Measurements from ENCODE around the gene SP2.
"Not testable (repeated sequence)": the region's sequence is repeated elsewhere in the genome, so short reads cannot be mapped to it uniquely, and the experiment has no call there.

SP2 gene

DNA sequence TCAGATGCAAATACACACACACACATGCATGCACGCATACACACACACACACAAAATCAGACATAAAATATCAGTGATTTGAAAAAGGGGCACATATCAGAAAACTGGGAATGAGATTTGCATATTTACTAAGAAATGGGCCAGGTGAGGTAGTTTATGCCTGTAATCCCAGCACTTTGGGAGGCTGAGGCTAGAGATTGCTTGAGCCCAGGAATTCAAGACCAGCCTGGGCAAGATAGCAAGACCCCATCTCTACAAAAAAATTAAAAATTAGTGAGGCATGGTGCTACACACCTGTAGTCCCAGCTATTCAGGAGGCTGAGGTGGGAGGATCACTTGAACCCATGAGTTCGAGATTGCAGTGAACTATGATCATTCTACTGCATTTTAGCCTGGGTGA, 23.0 kb downstream of the SP2 start:
- DNase-seq (ENCODE audit: low read depth in 3 of 3), result no peak

DNA sequence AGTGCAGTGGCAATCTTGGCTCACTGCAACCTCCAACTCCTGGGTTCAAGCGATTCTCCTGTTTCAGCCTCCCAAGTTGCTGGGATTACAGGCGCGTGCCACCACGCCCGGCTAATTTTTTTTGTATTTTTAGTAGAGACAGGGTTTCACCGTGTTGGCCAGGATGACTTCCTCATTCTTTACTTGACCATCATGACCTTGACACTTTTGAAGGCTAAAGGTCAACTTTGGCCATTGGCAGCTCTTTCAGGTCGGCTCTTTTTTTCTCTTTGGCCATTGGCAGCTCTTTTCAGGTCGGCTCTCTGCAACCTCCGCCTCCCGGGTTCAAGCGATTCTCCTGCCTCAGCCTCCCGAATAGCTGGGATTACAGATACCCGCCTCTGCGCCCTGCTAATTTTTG, 23.9 kb downstream of the SP2 start:
- DNase-seq (ENCODE audit: low read depth in 3 of 3), result not testable (repeated sequence)

DNA sequence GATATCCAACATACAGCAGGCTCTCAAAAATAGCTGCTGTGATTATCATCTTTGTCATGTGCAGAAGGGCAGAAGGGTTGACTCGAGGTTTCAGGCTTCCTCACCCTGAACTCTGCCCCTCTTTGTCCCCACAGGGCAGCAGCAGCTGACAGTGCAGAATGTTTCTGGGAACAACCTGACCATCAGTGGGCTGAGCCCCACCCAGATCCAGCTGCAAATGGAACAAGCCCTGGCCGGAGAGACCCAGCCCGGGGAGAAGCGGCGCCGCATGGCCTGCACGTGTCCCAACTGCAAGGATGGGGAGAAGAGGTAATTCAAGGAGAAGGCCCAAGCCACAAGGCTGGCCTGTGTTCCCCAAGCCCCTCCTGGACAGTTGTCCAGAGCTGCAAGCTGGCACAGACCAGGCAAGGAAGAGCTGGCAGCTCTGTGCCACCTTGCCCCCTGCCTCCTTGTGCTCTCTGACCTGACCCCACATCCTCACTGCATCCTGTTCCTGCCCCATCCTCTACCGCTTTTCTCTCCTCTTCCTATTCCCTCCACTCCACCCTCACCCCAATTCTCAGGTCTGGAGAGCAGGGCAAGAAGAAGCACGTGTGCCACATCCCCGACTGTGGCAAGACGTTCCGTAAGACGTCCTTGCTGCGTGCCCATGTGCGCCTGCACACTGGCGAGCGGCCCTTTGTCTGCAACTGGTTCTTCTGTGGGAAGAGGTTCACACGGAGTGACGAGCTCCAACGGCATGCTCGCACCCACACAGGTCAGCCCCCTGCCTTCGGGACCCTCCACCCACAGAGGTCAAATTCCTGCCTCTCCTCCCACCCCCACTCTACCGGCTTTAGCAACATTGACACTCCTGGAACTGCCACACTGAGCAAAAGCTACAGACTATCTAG, 29.0 kb downstream of the SP2 start:
- DNase-seq (ENCODE audit: low read depth in 3 of 3), result no peak

DNA sequence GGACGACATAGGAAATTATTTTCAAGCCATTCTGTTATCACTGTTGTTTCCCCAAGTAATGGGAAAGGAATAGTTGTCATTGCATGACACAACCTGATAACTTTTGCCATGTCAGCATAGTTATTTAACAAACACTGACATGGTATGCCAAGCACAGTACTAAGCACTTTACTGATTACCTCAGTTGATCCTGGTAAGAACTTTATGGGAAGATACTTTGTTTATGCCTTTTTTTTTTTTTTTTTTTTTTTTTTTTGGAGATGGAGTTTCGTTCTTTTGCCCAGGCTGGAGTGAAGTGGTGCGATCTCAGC, 29.6 kb downstream of the SP2 start:
- no peak for DNase-seq (ENCODE audit: low read depth in 3 of 3)

DNA sequence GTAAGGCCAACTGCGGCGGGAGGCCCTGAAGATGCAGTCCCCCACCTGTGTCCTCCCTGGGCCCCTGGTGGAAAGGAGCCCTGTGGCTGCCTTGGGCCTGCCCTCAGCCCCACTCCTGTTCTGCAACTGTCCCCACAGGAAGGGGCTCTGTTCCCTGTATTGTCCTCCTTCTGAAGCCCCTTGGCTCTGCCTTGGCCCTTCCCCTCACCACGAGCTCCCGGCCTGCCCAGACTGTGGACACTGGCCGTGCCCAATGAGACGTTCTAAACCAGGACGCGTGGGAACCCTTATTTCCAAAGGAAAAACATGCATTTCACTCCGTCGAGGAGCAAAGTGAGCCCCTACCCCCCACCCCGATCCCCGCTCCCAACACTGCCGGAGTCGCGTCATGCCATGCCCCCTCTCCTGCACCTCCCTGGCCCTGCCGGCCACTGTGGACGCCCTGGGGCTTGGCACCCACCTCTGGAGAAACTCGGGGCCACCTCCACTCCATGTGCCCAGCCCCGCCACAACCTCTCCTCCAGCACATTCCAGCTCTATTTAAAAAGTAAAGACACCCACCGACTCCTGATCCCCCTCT, 31.9 kb downstream of the SP2 start:
- DNase-seq (ENCODE audit: low read depth in 3 of 3), result no peak

DNA sequence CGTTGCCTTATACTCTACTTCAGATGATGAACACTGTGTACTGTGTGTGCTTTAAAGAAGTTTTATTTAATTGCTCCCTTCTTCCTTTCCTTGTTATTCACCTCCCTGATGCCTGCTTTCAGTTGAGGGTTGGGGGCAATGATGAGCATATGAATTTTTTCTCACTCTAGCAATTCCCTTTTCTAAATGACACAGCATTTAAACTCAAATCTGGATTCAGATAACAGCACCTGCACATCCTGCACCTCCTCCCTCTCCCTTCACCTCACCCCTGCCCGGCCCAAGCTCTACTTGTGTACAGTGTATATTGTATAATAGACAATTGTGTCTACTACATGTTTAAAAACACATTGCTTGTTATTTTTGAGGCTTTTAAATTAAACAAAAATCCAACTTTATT, 32.4 kb downstream of the SP2 start:
- DNase-seq (ENCODE audit: low read depth in 3 of 3), result no peak

DNA sequence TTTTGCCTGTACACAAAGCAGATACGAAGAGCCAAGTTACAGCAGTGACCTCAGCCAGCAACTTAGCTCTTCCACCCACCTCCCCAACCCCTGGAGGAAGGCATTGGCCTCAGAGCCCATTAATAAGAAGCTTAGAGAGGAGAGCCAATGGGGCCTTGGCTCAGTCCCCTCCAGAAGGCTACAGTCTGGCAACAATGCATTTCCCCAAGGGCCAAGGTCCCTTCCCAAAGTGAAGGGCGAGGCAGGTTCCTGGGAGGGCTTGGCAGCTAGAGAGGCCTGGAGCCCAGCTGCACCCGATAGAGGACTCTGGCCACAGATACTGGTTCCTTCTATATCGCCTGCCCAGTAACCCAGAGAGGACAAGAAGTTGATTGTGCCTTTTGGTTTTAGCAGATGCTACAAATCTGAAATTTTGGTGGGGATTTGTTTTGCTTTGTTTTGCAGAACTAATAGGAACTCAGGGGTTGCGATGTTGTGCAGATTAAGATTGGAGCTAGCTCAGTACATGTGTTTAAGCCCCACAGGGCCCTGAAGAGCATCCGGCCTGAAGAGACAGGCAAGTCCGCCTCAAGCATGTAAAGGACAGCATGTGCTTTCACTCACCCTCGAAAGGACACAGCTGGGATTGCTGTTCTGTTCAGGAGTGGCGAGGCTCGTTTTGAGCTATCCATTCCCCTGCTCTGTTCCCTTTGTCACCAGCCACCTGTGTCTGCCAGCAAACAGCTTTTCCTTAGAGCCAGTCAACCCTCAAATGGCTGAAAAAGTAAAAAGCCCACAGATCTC, 33.4 kb downstream of the SP2 start:
- no peak for DNase-seq (ENCODE audit: low read depth in 3 of 3)

DNA sequence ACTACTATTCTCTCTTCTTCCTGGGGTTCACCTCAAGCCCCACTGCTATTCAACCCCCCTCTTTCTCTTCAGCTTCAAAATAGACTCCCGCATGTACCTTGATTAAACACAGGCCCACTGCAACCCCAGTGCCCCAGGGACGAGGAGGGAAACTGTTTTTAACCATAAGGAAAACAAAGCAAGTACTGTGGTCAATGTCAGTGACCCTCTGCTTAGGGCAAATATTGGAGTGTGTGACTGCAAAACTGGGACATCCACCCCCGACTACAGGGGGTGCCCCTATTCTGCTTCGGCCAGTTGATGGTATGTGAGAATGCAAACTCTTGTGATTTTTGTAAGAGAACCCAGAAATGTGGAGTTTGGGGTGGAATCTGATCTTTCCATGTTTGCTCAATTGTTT, 35.8 kb downstream of the SP2 start:
- no peak for DNase-seq (ENCODE audit: low read depth in 3 of 3)

DNA sequence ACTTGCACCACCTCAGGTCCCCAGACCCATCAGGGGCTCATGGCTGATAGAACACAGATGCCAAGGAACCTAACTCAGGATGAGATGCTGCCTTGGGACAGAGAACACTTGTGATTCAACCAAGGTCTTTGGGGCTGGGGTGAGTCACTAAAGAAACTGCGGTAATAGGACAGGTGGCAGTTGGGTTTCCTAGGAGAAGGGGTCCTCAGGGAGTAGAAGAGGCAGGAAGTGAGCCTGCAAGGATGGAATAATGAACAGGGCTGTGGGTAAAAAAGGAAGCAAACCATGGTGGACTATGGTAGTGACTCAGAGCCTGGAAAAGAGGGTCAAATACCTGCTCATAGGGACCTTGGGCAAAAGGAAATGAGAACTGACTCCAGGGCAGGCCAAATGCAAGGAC, 38.8 kb downstream of the SP2 start:
- no peak for DNase-seq (ENCODE audit: low read depth in 3 of 3)

DNA sequence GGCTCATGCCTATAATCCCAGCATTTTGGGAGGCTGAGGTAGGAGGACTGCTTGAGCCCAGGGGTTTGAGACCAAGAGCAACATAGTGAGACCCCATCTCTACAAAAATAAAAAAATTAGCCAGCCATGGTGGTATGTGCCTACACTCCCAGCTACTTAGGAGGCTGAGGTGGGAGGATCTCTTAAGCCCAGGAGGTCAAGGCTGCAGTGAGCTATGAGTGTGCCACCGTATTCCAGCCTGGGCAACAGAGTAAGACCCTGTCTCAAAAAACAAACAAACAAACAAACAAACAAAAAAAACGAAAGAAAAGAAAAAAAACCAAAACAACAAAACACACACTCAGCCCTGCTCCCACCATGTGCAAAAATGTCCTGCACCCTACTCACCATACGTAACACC, 39.4 kb downstream of the SP2 start:
- DNase-seq (ENCODE audit: low read depth in 3 of 3), result not testable (repeated sequence)

DNA sequence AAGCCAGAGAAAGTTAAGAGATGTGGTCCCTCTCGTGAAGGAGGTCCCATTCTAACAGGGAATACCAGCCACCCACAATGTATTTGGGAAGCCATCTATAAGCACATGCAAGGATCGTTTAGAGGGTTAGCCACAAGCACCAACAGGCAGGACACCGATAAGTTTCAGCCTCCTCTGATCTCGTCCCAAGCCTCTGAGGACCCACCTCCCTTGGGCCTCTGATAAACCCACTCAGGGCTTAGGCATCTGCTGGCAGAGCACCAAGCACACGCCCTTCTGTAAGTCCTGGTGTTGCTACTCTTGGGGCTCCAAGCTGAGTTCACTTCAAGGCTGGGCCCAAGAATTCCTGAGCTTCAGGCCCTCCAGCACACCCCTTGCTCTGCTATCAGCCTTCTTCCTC, 39.9 kb downstream of the SP2 start:
- no peak for DNase-seq (ENCODE audit: low read depth in 3 of 3)

DNA sequence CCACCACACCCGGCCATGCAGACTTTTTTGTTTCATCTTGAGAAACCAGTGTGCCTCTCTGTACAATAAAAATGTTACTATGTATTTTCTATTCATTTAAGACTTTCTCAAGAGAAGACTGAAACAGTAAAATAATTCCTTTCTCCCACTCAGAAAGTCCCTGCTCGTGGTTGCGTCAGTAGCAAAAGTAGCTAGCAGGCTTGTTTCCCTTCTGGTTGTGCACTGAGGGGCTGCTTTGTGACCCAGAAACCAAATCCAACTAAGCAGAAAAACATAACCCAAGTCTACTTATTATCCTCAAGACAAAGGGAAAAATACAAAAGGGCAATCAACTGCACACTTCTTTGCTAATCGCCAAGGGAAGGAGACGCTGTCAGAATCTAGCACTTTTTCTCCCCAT, 41.9 kb downstream of the SP2 start:
- DNase-seq (ENCODE audit: low read depth in 3 of 3), result no peak

DNA sequence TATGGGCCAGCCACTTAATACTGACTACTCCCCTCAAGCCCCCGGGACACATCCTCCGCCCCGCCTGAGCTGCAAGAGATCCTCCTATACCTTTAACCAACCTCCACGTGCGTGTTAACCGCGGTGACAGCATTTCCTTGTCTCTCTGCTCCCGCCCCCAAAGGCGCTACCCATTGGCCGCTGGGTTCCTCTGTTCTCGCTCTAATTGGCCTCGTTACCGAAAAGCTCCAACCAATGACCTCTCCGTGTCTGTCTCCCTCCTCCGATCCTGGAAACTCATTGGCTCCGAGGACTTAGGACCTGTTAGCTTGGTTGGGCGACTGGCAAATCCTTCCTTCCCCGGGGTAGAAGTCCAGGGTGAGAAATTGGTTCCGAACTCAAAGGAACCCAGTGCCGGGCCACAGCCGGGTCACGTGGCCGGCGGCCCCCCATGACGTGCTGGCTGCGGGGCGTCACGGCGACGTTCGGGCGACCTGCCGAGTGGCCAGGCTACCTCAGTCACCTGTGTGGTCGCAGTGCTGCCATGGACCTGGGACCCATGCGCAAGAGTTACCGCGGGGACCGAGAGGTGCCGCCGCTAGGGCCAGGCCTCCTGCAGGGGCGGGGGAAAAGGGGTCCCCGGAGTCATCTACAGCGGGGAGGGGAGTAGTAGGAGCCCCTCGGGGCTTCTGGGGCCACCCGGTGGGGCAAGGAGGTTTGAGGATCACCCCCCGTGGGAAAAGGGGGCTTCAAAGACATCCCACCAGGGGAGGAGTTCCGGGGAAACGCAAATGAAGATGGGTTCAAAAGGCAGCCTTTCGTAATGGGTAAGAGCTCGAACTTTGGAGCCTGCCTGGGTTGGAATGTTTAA, 45.4 kb downstream of the SP2 start, which contains the start of gene PNPO:
PNPO (plus strand) TSS at position 326 of the 850 bp plus-strand sequence; CDS start at position 431, 105 bp downstream.
- DNase-seq (ENCODE audit: low read depth in 3 of 3), result peak; percentile 78 to 91 (median 90)

DNA sequence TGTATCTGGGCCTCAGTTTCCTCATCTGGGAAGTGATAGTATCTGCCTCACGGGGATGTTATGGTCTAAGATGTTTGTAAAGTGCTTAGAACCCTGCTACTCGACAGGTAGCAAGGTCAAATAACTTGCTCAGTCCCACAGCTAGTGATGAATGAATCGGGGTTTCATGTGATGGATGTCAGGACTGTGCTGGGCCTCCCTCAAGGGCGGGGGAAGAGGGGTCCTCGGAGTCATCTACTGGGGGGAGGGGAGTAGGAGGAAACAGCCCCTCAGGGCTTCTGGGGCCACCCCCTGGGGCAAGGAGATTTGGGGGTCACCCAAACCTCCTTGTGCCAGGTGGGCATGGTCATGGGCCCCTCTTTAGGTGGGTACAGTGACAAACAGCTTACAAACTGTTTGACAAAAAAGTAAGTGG, 46.1 kb downstream of the SP2 start:
- DNase-seq (ENCODE audit: low read depth in 3 of 3), result no peak

DNA sequence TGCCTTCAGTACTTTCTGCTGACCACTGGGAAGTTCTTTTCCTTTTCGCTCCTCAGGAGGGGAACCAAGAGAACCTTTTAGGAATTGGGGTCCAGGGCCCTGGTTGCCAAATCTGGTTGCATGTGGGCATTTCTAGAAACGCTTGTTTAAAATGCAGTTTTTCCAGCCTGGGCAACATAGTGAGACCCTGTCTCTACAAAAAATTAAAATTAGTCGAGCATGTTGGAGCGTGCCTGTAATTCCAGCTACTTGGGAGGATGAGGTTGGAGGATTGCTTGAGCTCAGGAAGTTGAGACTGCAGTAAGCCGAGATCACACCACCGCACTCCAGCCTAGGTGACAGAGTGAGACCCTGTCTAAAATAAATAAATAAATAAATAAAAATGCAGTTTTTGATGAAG, 46.5 kb downstream of the SP2 start:
- DNase-seq (ENCODE audit: low read depth in 3 of 3), result no peak

DNA sequence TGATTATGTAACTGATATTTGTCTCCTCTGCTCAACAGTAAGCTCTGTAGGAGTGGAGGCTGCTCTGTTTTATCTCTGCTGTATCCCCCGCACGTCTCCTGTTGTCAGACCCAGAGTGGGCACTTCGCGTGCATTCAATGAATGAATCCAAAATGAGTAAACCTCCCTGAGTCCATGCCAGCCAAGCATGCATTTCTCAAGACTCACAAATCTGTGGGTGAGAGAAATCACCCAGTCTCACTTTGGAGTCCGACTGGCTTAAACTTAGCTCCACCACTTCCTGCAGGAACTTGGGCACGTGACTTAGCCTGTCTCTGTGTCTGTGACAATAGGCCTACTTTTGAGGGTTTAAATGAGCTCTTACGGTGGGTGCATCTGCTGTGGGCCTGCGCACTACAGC, 49.0 kb downstream of the SP2 start:
- DNase-seq (ENCODE audit: low read depth in 3 of 3), result no peak

DNA sequence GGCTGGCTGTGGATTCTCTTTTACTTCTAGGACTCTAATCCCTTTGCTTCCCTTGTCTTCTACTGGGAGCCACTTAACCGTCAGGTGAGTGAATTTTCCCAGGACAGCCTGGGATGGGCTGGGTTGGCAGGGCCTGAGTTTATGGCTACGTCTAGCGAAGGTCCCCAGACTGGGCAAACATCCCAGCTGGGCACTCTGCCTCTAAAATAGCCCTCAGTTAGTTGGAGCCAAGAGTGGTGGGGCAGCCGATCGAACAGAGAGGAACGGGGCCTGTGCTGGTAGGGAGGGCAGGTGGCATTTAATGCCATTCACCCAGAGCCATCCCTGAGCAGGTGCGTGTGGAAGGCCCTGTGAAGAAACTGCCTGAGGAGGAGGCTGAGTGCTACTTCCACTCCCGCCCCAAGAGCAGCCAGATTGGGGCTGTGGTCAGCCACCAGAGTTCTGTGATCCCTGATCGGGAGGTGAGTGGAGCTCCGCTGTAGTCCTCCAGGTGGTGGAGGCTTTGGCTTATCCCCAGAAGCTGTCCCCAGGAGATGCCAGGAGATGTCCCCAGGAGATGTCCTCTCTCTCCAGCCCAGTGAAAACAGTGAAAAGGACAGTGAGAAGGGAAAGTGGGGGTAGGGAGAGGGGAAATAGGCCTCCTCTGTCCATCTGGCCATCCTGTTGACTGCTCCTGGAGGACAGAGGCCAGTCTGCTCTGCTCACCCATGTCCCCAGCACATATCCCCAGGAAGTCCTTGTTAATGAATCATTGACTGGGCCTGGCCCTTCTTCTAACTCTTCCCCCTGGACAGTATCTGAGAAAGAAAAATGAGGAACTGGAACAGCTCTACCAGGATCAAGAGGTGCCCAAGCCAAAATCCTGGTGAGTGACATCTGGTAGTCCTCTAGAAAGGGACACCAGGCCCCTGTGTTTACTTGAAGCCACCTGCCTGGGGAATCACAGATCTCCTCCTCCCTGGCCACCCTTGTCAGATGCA, 49.8 kb downstream of the SP2 start:
- DNase-seq (ENCODE audit: low read depth in 3 of 3), result no peak

DNA sequence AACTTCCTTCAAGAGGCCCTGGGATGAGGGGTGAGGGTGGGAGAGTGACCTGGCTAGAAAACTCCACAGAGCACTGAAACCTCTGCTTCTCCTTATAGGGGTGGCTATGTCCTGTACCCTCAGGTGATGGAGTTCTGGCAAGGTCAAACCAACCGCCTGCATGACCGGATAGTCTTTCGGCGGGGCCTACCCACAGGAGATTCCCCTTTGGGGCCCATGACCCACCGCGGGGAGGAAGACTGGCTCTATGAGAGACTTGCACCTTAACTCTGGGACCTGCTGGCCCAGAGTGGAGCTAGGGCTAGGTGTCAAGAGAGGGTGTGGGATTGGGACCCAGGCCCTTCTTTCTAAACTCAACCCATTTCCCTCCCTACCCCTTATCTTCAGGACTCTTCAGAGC, 50.5 kb downstream of the SP2 start:
- DNase-seq (ENCODE audit: low read depth in 3 of 3), result no peak

DNA sequence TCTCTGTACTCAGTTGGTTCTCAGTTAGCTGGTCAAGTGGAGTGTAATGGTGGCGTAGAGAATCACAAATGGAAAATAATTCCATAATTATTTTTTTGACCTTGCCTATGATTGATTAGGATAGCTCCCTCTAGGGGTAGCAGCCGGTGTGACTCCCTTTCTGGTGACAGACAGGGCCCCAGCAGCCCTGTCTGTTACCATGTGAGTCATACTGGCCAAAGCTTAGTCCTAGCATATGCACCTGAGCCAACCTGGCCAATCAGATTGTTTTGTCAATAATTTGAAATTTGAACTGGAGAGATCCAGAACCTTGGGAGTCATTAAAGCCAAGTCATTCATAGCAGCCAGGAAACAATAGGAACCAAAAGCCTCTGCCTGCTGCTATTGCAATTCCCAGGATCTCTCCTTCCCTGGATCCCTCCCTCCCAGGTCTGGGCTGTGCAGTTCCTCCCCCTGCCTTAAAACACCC, 50.9 kb downstream of the SP2 start:
- peak; percentile 47 to 55 (median 54) for DNase-seq (ENCODE audit: low read depth in 3 of 3)

DNA sequence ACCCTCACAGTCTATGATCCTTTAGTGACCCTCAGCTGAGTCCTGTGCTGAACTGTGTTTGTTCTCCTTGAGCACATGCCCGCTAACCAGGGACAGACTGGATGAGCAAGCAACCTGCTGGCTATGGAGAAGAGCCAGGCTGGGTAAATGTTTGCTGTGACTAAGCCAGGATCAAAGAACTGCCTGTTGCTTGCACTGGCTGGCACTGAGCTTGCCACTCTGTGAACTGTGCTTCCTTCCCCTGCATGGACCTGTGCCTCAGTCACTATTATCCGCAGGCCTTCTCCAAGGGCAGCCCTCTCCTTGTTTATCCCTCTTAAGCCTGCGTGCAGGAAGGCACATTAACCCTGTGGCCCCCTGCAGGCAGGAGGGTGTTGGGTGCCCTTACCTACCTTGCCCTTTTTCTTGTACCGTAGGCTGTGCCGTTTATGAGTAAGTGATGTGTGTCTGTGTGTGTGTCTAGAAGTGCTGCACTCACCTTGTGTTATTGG, 52.7 kb downstream of the SP2 start:
- no peak for DNase-seq (ENCODE audit: low read depth in 3 of 3)

Data from stimulated activated CD4-positive, alpha-beta T cell treated with anti-CD3 and anti-CD28 coated beads, TNF-alpha, amount 100 ng/mL, for 4 hours (primary cell).